Panc1 (cell line): ENCODE data around the gene CDC16. TPM values are rescaled to one million over a fixed set of nuclear protein-coding genes. Genes with fewer than 3 reads are reported as not detected.

ENCODE experiments used
- ATAC-seq: fragments of 200-7000 bp; cut with Tn5 transposase; 2 replicates; pipeline ENCODE4 v1.9.1; 2020; ENCODE audit warnings: mild to moderate bottlenecking, moderate library complexity
- BruUV-seq: library from RNA; stranded (reverse); fragments of 400-500 nt; replicated peaks from 2 replicates; lab custom pipeline; 2021; lab: Mats Ljungman, UMichigan
- CTCF ChIA-PET: fragments of 300-600 bp; sonication (Branson Sonifier 250); formaldehyde crosslinking; loops from one replicate; lab custom pipeline; 2022; ENCODE audit warnings: antibody characterized with exemption; lab: Charles Lee
- POLR2A ChIA-PET: fragments of 300-600 bp; sonication (Branson Sonifier 250); formaldehyde crosslinking; loops from one replicate; lab custom pipeline; 2022; ENCODE audit warnings: antibody characterized with exemption; lab: Charles Lee
- DNase-seq: peaks from one replicate; pipeline ENCODE4 v3.0.0-alpha.2; 2010; ENCODE audit warnings: low read depth, low spot score
- H3K27ac ChIP-seq: 2 replicates; pipeline ENCODE4 v1.5.1; 2011; ENCODE audit warnings: mild to moderate bottlenecking, low read length, inconsistent platforms
- H3K27me3 ChIP-seq: fragments of 200-500 bp; sonication (Bioruptor generic); 2 replicates; pipeline ENCODE4 v1.6.0; 2014; ENCODE audit warnings: low read length, inconsistent platforms; ENCODE audit not compliant: control insufficient read depth, insufficient read depth
- H3K36me3 ChIP-seq: fragments of 200-500 bp; sonication (Bioruptor generic); 2 replicates; pipeline ENCODE4 v1.5.1; 2014; ENCODE audit warnings: inconsistent platforms, mild to moderate bottlenecking, low read length, moderate library complexity; ENCODE audit not compliant: control insufficient read depth, insufficient read depth
- H3K4me1 ChIP-seq: 2 replicates; pipeline ENCODE4 v1.5.1; 2011; ENCODE audit warnings: inconsistent platforms, mild to moderate bottlenecking, low read length, moderate library complexity; ENCODE audit not compliant: control insufficient read depth, insufficient read depth
- H3K4me3 ChIP-seq, 2 experiments: 2 replicates each; pipeline ENCODE4 v1.5.1; 2011 to 2012; ENCODE audit warnings: low read depth in 2 of 2, low read length in 2 of 2, mild to moderate bottlenecking in 2 of 2, inconsistent platforms in 1 of 2, moderate library complexity in 1 of 2
- H3K9me3 ChIP-seq: fragments of 200-500 bp; sonication (Bioruptor generic); 2 replicates; pipeline ENCODE4 v1.5.1; 2014; ENCODE audit warnings: low read depth, mild to moderate bottlenecking, inconsistent platforms, low read length, moderate library complexity; ENCODE audit not compliant: control insufficient read depth, insufficient read depth
- POLR2AphosphoS5 ChIP-seq: IDR thresholded peaks from 2 replicates; pipeline ENCODE4 v1.6.1; 2012; ENCODE audit warnings: mild to moderate bottlenecking, low read depth, low read length, moderate library complexity
- SIN3A ChIP-seq: IDR thresholded peaks from 2 replicates; pipeline ENCODE4 v1.6.1; 2012; ENCODE audit warnings: low read depth, mild to moderate bottlenecking, low read length, moderate library complexity, borderline replicate concordance; ENCODE audit not compliant: insufficient read depth
- TCF7L2 ChIP-seq: IDR thresholded peaks from 2 replicates; pipeline ENCODE4 v1.6.1; 2011; ENCODE audit warnings: mild to moderate bottlenecking, low read depth, low read length, inconsistent platforms
- in situ Hi-C: cut with HindIII; loops from 2 replicates; pipeline ENCODE4 v1.10.0; 2016; ENCODE audit warnings: low sequenced_read_pairs, low pct_unique_long_range_greater_than_20kb
- intact Hi-C: fragments of 100-400 bp; cut with micrococcal nuclease; formaldehyde crosslinking; loops from one replicate; pipeline ENCODE4 v1.10.0; 2022; ENCODE audit not compliant: unreplicated experiment
- total RNA-seq: library from RNA; stranded (reverse); gene quantifications from one replicate; pipeline ENCODE4 v1.2.1, GENCODE V29; 2021; ENCODE audit not compliant: unreplicated experiment
- TF ChIP-seq, protein P1 (sequence below), 2 experiments: IDR thresholded peaks; 2 replicates each; pipeline ENCODE4 v1.6.1; 2011 to 2012; ENCODE audit warnings: low read depth in 2 of 2, control low read depth in 1 of 2, low read length in 1 of 2, mild to moderate bottlenecking in 1 of 2, moderate library complexity in 1 of 2; ENCODE audit not compliant: insufficient read depth in 1 of 2
- TF ChIP-seq, protein P2 (sequence below): fragments of 450-650 bp; IDR thresholded peaks from 2 replicates; pipeline ENCODE4 v1.5.1; 2017; ENCODE audit warnings: mild to moderate bottlenecking

The CDC16 gene
- total RNA-seq, 1 experiment from 2014 or later = 51.8 TPM

DNA sequence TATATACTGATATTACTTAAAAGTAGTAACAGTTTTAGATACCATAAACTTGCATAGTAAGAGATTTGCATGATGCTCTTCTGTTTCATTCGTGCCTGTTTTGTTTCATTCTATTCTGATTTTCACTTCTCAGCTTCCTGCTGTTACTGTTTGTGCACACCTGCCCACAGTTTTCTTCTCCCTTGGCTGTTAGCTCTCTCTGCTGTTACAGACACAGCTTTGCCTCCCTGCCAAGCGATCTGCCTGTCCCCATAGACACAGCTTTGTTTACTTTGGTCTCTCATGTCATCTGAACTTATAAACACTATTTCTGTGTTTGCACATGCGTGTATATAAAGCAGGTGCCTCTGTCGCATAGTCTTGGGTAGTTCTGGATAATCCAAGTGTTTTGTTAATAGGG lies 25.3 kb downstream of the CDC16 start:
- ATAC-seq = no peak
- POLR2A ChIA-PET = no interaction called here
- TF ChIP-seq POLR2AphosphoS5 (no peak), SIN3A (no peak), TCF7L2 (no peak)
- TF ChIP-seq, protein P1, sequence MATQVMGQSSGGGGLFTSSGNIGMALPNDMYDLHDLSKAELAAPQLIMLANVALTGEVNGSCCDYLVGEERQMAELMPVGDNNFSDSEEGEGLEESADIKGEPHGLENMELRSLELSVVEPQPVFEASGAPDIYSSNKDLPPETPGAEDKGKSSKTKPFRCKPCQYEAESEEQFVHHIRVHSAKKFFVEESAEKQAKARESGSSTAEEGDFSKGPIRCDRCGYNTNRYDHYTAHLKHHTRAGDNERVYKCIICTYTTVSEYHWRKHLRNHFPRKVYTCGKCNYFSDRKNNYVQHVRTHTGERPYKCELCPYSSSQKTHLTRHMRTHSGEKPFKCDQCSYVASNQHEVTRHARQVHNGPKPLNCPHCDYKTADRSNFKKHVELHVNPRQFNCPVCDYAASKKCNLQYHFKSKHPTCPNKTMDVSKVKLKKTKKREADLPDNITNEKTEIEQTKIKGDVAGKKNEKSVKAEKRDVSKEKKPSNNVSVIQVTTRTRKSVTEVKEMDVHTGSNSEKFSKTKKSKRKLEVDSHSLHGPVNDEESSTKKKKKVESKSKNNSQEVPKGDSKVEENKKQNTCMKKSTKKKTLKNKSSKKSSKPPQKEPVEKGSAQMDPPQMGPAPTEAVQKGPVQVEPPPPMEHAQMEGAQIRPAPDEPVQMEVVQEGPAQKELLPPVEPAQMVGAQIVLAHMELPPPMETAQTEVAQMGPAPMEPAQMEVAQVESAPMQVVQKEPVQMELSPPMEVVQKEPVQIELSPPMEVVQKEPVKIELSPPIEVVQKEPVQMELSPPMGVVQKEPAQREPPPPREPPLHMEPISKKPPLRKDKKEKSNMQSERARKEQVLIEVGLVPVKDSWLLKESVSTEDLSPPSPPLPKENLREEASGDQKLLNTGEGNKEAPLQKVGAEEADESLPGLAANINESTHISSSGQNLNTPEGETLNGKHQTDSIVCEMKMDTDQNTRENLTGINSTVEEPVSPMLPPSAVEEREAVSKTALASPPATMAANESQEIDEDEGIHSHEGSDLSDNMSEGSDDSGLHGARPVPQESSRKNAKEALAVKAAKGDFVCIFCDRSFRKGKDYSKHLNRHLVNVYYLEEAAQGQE (IDR thresholded peaks at IDR 0.05; ENCODE audit: insufficient read depth in 1 of 2, low read depth in 2 of 2, low read length in 1 of 2) = no peak
- TF ChIP-seq, protein P2, sequence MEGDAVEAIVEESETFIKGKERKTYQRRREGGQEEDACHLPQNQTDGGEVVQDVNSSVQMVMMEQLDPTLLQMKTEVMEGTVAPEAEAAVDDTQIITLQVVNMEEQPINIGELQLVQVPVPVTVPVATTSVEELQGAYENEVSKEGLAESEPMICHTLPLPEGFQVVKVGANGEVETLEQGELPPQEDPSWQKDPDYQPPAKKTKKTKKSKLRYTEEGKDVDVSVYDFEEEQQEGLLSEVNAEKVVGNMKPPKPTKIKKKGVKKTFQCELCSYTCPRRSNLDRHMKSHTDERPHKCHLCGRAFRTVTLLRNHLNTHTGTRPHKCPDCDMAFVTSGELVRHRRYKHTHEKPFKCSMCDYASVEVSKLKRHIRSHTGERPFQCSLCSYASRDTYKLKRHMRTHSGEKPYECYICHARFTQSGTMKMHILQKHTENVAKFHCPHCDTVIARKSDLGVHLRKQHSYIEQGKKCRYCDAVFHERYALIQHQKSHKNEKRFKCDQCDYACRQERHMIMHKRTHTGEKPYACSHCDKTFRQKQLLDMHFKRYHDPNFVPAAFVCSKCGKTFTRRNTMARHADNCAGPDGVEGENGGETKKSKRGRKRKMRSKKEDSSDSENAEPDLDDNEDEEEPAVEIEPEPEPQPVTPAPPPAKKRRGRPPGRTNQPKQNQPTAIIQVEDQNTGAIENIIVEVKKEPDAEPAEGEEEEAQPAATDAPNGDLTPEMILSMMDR = no peak
- CTCF ChIA-PET = no interaction called here
- BruUV-seq = no TSS peak
- peaks cover 18% of the 10 kb centered on the region for H3K36me3 ChIP-seq
- H3K4me3 ChIP-seq = no peak overlapping the region
- in situ Hi-C loops (no loop called here), intact Hi-C loops (no loop called here)
- no peak overlapping the region for H3K27ac ChIP-seq
- H3K9me3 ChIP-seq = no peaks in the 10 kb centered on the region
- no peaks in the 10 kb centered on the region for H3K4me1 ChIP-seq
- DNase-seq = no peak
- H3K27me3 ChIP-seq = no peaks in the 10 kb centered on the region

GRCh38 chr13:114260814-114261213 lies 26.1 kb downstream of the CDC16 start:
- Histone ChIP-seq H3K4me3 (no peak overlapping the region), H3K27me3 (no peaks in the 10 kb centered on the region), H3K27ac (no peak overlapping the region), H3K36me3 (peaks cover 24% of the 10 kb centered on the region), H3K9me3 (no peaks in the 10 kb centered on the region), H3K4me1 (no peaks in the 10 kb centered on the region)
- TF ChIP-seq TCF7L2 (no peak), SIN3A (no peak), POLR2AphosphoS5 (no peak)
- TF ChIP-seq, protein P1 (IDR thresholded peaks at IDR 0.05; ENCODE audit: insufficient read depth in 1 of 2, low read depth in 2 of 2, low read length in 1 of 2) = no peak
- TF ChIP-seq, protein P2 = no peak
- ATAC-seq (no peak), DNase-seq (no peak)
- POLR2A ChIA-PET = no interaction called here
- intact Hi-C loops = no loop called here
- no TSS peak for BruUV-seq
- in situ Hi-C loops = no loop called here
- CTCF ChIA-PET = no interaction called here
